B cell (primary cell): Measurements from ENCODE around the gene GPX7.

Experiments
- CTCF ChIP-seq: fragments of 200-600 bp; IDR thresholded peaks from one replicate; pipeline ENCODE4 v1.8.0; 2022; ENCODE audit warnings: antibody characterized with exemption, mild to moderate bottlenecking
- EZH2 ChIP-seq: IDR thresholded peaks from 2 replicates; pipeline ENCODE4 v1.6.1; 2012; ENCODE audit warnings: borderline replicate concordance, low read depth, mild to moderate bottlenecking, moderate library complexity, low read length; ENCODE audit not compliant: insufficient read depth, poor library complexity, severe bottlenecking

- TF ChIP-seq CTCF, result no peak
- no peak for TF ChIP-seq EZH2
Measured at GRCh38 chr1:52632732-52633290, 30.6 kb downstream of the GPX7 start, which contains the start of gene SHISAL2A.
